IPS DF 4.7 (cell line): Measurements from ENCODE around the gene KRT76.
"Not testable (repeated sequence)": the region's sequence is repeated elsewhere in the genome, so short reads cannot be mapped to it uniquely, and the experiment has no call there.

Experiments
- DNase-seq: peaks from one replicate; pipeline ENCODE4 v3.0.0-alpha.2; 2013; ENCODE audit warnings: low spot score; ENCODE audit errors: extremely low read depth

Gene KRT76

GRCh38 chr12:52797529-52797894 lies 20.4 kb upstream of the KRT76 start:
- DNase-seq: no peak

DNA sequence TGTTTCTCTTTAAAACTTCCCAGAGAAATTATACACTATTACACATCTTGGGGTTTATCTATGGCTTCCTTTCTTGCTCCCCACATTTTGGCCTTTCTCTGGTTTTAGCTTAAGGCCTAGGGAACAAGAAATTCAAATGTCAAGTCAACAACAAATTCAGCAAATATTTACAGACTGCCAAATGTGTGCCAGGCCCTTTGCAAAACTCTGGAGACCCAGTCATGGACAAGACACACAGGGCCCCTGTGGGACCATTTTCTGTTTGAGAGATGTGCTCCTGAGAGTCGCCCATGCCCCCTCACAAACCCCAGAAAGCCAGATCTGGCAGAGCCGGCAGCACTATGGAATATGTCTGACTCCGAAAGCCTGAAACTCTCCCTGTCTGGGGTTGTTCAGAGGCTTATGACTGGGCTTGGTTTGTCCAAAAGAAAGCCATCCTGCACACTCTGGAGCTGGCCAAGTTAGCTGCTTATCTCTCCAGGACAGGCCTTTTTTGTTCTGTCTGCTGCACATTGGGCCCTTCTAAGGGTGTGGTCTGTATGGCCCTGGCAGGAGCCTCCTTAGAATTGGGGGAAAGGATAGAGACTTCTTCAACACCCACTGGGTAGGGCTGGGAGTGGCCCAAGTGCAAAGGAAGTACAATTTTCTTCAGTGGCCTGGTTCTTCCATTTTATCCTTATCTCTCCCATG lies 19.8 kb upstream of the KRT76 start:
- DNase-seq: no peak

DNA sequence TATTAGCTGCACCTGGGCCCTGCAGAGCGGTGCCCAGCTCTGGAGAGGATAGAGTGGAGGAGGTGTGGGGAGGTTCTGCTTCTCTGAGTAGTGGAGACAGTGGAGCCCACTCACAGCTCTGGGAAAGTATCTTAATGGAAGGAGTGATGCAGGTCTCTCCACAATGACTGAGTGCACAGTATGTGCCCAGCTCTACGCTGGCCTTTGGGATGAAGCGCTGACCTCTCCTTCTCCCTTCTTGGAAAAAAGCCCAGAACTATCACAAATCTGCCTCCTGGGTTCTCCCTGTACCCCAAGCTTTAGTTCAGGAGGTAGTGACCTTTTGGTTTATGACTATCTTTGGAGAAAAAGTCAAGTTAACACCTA lies 19.3 kb upstream of the KRT76 start:
- DNase-seq: no peak

GRCh38 chr12:52795694-52796428 lies 18.7 kb upstream of the KRT76 start, which contains the start of gene KRT3:
Gene KRT3 (minus strand): TSS chr12:52796117. CDS start chr12:52796042, 75 bp downstream.
- no peak for DNase-seq

DNA sequence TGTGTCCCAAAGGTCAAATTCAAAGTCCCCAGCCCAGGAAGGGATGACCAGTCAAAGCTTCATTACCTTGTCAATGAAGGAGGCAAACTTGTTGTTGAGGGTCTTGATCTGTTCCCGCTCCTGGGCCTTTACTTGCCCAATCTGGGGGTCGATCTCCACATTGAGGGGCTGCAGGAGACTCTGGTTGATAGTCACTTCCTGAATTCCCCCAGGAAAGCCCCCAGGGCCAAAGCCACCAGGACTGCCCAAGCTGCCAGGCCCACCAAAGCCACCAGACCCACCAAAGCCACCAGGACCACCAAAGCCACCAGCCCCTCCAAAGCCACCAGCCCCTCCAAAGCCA lies 18.2 kb upstream of the KRT76 start:
- DNase-seq: not testable (repeated sequence)

GRCh38 chr12:52794479-52795331 lies 17.6 kb upstream of the KRT76 start:
- no peak for DNase-seq

- no peak for DNase-seq
These were observed 15.3 kb upstream of the KRT76 start for GRCh38 chr12:52792185-52793029.

DNA sequence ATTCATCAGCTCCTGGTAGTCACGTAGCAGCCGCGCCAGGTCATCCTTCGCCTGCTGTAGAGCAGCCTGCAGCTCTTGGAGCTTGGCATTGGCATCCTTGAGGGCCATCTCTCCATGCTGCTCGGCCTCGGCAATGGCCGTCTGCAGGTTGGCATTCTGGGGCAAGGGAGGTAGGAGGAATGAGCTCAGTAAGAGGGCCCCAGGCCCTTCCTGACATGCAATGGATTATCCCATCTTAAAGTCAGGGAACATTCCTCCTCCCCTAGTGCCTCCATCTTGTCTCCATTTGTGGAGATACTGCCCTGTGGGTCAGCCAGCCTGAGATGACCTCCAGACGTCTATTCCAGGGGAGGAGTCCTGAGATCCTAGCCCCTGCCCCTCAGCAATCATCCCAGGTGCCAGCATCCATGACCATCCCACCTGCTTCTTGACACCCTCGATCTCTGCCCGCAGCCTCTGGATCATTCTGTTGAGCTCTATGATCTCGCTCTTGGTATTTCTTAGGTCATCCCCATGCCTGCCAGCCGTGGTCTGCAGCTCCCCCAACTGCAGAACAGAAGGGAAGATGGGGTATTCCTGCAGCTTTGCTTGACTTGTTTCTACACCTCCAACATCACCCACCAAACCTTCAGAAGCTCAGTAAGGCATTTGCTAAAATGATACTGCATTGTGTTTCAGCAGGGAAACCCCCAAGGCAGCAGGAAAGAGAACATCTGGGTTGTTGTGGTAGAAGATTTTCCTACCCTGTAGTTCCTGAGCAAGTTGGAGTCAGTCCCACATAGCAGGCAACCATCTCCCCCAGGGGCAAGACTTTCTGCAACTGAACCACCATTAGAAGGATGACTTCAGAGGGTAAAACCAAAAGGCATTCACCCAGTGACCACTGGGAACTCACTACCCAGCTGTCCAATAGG lies 14.4 kb upstream of the KRT76 start:
- no peak for DNase-seq

DNA sequence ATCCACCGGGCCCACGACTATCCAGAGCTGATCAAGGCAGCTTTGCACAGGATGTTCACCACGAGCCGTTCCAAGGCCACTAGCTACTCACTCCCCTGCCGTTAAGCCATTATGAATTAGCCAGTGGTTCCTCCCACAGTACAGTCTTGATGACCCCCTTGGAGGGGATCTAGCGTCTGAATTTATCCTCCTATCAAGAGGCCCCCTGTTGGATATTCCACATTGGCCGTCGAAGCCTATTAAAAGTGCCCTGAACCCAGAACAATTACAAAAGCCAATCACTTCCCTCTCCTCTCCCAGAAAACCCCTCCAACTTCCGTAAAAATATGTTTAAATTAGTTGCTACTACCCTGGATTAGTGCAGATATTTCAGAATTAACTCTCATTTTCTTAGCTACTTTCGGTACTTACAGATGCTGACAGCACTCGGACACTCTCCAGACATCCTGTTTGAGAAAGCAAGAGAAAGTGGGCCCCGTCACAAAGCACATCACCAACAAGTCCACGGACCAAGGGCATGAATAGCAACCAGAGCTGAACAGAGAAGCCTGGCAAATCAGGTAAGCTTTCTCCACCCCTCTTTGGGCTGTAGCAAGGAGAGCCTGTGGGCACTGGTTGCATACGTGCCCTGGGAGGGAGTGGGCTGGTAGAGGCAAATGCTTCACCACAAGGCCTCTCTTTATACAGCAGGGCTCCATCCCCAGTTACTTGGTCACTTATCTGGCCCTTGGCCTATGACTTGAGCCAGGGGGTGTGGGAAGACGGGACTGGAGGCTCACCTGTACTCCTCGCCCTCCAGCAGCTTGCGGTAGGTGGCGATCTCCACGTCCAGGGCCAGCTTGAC lies 13.5 kb upstream of the KRT76 start:
- DNase-seq: no peak

GRCh38 chr12:52789637-52790426 lies 12.7 kb upstream of the KRT76 start:
- DNase-seq: no peak

- no peak for DNase-seq
These were observed 11.9 kb upstream of the KRT76 start for GRCh38 chr12:52788876-52789636.

DNA sequence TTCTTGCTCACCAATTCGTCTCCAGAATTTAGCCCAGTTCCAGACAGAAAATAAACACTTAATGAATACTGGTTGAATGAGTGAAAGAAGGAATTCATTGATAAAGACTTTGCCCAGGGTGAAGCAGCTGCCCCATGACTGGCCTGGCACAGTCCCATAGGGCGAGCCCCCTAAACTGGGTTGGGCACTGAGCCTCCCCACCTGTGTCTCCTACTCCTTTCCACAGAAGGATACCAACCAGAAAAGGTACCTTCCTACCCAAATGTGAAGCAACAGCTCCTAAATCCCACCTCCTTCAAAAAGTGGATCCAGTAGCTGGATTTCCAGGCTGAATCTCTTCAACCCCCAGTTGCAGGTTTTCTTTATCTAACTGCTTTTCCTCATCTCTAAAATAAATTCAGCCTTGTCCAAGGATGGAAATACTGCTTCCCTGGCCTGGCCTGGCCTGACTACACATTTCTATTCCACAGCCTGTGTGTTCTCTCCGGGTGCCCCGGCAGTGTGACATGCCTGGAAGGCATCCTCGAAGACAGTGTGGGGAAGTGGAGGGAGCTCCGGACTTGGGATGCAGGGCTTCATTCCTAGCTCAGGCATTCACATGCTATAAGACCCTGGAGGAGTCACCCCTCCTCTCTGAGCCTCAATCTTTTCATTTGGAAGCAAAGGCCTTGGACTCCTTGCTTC lies 11.2 kb upstream of the KRT76 start:
- DNase-seq: no peak

DNA sequence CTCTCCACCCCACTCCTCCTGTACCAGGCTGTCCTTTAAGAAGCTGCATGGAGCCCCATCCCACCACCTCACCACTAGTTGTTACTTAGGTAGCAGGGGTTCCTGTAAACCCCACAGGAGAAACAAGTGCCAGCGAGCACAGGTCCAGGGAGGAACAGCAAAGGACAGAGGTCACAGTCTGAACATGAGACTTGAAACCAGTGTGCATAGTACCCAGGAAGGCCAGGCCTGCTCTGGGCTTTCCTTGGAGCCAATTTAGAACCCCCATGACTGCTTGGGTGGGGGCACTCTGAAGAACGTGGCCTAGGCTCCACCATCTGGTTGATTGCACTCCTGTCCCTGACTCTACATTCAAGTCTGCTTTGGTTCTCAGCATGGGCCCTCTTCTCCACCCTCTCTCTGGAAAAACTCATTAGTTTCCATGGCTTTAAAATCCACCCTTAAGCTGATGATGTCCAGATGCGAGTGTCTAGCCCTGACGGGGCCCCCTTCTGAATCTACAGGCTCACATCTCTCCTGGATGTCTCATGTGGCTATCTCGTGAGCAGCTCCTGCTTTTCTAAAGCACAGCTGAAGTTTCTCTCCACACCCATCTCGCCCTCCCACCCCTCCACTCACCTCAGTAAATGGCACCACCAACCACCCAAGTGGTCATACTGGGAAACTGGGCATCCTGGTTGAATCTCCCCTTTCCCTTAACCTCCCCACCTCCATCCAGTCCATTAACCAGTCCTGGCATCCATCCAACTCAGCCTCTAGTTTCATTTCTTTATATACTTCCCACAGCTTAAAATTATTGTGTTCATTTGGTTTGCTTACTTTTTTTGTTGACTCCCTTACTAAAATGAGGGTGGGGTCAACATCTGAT lies 10.4 kb upstream of the KRT76 start:
- no peak for DNase-seq

- DNase-seq: no peak
These were observed 7.8 kb upstream of the KRT76 start for GRCh38 chr12:52784909-52785308.

- DNase-seq: no peak
These were observed 6.6 kb upstream of the KRT76 start for GRCh38 chr12:52783563-52784316.

DNA sequence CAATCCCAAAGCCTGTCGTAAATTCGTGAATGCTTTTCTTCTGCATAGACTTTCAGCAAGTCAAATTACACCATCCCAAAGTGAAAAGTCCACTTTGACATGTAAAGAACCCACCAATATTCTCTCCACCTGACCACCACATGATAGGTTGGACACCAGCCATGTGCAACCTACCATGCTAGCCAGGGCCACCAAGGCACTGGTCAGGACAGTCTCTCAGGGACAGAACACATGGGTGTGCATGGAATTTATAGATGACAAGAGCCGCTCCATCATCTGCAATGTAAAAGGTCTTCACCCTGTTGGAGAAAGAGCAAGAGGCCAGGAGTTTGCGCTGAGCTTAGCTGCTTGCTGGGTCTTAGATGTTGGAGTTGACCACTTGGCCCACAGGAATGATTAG lies 5.4 kb upstream of the KRT76 start:
- DNase-seq: no peak
